ENCODE results near the gene PPM1M. TPM values are rescaled to one million over a fixed set of nuclear protein-coding genes. Genes with fewer than 3 reads are reported as not detected.

PPM1M gene
- total RNA-seq, 2 donors from 2014 or later = 6.9 to 15.3 TPM

DNA sequence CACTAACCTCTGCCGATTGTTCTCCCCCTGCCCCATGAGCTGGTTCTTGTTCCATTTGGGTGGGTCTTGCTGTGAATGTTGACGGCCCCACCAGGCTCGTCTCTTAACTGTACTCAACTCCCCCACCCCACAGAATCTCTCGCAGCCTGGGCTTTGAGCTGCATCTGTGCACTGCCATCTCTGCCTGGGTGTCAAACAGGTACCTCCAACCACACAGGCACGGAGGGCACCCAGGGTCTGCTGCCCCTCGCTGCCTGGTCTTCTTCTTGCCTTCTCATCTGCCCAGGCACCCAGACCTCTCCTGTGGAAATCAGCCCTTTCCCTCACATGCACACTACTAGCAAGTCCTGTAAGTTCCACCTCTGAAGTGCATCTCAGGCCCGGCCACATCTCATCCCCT is 30.2 kb upstream of the PPM1M start:
- 94% methylated on average over 7 of the region's 7 CpGs for WGBS, 2 donors
- no peak for DNase-seq
- no peak overlapping the region for H3K4me3 ChIP-seq
- H3K36me3 ChIP-seq (replicated peaks in 1 of 2; ENCODE audit: insufficient read depth in 1 of 2, low read depth in 2 of 2) = peaks cover 3 to 37% of the 10 kb centered on the region in 2 donors
- H3K9me3 ChIP-seq = no peaks in the 10 kb centered on the region
- no peak for ATAC-seq
- no peaks in the 10 kb centered on the region for H3K27me3 ChIP-seq
- no peak for TF ChIP-seq POLR2A (IDR thresholded peaks at IDR 0.05)
- TF ChIP-seq, protein P1, sequence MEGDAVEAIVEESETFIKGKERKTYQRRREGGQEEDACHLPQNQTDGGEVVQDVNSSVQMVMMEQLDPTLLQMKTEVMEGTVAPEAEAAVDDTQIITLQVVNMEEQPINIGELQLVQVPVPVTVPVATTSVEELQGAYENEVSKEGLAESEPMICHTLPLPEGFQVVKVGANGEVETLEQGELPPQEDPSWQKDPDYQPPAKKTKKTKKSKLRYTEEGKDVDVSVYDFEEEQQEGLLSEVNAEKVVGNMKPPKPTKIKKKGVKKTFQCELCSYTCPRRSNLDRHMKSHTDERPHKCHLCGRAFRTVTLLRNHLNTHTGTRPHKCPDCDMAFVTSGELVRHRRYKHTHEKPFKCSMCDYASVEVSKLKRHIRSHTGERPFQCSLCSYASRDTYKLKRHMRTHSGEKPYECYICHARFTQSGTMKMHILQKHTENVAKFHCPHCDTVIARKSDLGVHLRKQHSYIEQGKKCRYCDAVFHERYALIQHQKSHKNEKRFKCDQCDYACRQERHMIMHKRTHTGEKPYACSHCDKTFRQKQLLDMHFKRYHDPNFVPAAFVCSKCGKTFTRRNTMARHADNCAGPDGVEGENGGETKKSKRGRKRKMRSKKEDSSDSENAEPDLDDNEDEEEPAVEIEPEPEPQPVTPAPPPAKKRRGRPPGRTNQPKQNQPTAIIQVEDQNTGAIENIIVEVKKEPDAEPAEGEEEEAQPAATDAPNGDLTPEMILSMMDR (IDR thresholded peaks at IDR 0.05) = no peak
- no peak overlapping the region for H3K27ac ChIP-seq
- intact Hi-C loops (cut with DNase I) = no loop called here
- H3K4me1 ChIP-seq = peaks cover 27% of the 10 kb centered on the region

DNA sequence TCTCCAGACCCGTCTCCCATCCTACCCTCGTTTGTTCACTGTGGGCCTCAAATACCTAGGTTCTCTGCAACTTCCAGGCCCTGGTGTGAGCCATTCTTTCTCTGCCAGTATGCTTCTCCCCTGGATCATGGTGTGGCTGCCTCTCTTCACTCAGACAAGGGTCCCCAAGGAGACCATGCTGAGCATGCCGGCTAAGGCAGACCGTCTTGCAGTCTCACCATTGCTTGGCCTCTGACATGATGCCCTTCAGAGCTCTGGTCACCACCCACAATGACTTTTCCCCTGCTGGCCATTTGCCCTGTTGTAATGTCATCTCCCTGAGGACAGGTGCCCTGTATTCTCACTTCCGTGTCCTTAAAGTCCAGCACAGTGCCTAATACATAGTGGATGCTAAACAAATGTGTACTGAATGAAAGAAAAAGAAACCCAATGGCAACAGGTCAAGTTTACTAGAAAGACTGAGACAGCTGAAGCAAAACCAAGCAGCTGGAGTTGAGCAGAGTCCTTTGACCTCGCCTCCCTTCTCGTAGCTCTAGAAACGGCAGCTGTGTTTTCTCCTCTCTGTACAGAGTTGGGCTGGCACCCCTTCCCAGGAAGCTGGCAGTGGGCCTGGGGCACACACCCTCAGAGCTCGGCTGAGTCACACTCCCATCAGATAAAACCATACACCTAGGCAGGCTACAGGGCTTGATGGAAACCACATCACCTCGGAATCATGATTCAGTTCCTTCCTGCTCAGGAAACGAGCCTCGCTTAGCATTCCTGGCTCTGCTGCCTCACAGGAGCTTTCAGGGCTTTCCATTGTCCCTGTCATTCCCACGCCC is 28.8 kb upstream of the PPM1M start:
- WGBS, 2 donors = 25 to 26% methylated on average over 12 to 13 of the region's 13 CpGs
- H3K4me1 ChIP-seq = peaks cover 27% of the 10 kb centered on the region
- intact Hi-C loops (cut with DNase I) = no loop called here

DNA sequence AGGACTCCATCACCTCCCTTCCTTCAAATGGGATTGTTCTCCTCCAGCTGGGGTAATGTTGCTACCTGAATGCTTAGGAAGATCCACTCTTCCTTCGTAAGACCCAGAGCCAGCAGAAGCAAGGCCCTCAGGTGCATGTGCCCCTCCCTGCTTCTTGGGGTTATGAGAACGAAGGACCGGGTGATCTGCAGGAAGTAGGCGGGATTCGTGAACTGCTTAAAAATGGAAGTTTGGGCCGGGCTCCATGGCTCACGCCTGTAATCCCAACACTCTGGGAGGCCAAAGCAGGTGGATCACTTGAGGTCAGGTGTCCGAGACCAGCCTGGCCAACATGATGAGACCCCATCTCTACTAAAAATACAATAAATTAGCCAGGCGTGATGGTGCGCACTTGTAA is 28.2 kb upstream of the PPM1M start:
- Histone ChIP-seq H3K4me1 (peaks cover 27% of the 10 kb centered on the region), H3K9me3 (no peaks in the 10 kb centered on the region), H3K27me3 (no peaks in the 10 kb centered on the region), H3K4me3 (no peak overlapping the region), H3K36me3 (replicated peaks in 1 of 2; ENCODE audit: insufficient read depth in 1 of 2, low read depth in 2 of 2) (peaks cover 0 to 21% of the 10 kb centered on the region in 2 donors), H3K27ac (peak overlapping the region; percentile 61 to 86 (median 76))
- intact Hi-C loops (cut with DNase I) = no loop called here
- TF ChIP-seq, protein P1 (IDR thresholded peaks at IDR 0.05) = no peak
- TF ChIP-seq POLR2A (IDR thresholded peaks at IDR 0.05) = no peak
- ATAC-seq = no peak
- WGBS, 2 donors = 73 to 92% methylated on average over 8 to 10 of the region's 10 CpGs
- no peak for DNase-seq

More for the DNA sequence above, 28.8 kb upstream of the PPM1M start:
- H3K4me3 ChIP-seq = no peak overlapping the region
- DNase-seq (peak; percentile 91 to 96 (median 95)), ATAC-seq (peak; percentile 96)
- H3K27me3 ChIP-seq = no peaks in the 10 kb centered on the region
- peak overlapping the region; percentile 61 to 86 (median 76) for H3K27ac ChIP-seq
- H3K36me3 ChIP-seq (replicated peaks in 1 of 2; ENCODE audit: insufficient read depth in 1 of 2, low read depth in 2 of 2) = peaks cover 0 to 27% of the 10 kb centered on the region in 2 donors
- H3K9me3 ChIP-seq = no peaks in the 10 kb centered on the region
- peak in 2 of 3 donors; percentile 37 to 43 for TF ChIP-seq POLR2A (IDR thresholded peaks at IDR 0.05)
- TF ChIP-seq, protein P1 (IDR thresholded peaks at IDR 0.05) = peak in 2 of 7 experiments; percentile 12 to 27

DNA sequence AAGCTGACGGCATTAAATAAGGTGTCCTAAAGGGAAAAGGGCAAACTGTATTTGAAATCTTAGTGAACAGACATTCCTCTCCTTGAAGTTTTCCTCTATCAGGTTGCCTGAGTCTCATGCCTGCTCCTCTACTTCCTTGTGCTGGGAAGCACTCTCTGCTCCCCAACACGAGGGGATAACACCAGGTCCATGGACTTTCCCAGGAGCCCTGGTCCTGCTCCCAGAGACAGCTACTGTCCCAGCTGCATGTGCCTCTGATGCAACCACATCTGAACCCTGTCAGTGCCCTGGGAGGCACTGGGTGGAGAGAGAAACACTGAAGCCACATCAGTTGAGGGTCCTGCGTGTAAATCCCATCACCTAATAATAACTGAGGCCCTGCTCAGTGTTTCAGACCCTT is 27.5 kb upstream of the PPM1M start:
- H3K4me3 ChIP-seq = no peak overlapping the region
- intact Hi-C loops (cut with DNase I) = no loop called here
- H3K27me3 ChIP-seq = no peaks in the 10 kb centered on the region
- H3K27ac ChIP-seq = peak overlapping the region in 2 of 4 donors; percentile 83 to 86
- 73 to 78% methylated on average over 3 of the region's 3 CpGs for WGBS, 2 donors
- no peak for DNase-seq
- no peaks in the 10 kb centered on the region for H3K9me3 ChIP-seq
- no peak for TF ChIP-seq POLR2A (IDR thresholded peaks at IDR 0.05)
- TF ChIP-seq, protein P1 (IDR thresholded peaks at IDR 0.05) = no peak
- H3K4me1 ChIP-seq = peaks cover 27% of the 10 kb centered on the region
- ATAC-seq = no peak
- H3K36me3 ChIP-seq (replicated peaks in 1 of 2; ENCODE audit: insufficient read depth in 1 of 2, low read depth in 2 of 2) = peaks cover 0 to 15% of the 10 kb centered on the region in 2 donors

Data from body of pancreas (tissue), 4 donors.